SK-N-SH (cell line): Measurements from ENCODE around the gene KRT39.

Source experiments
- CHD2 ChIP-seq: fragments of 150-350 bp; IDR thresholded peaks from 2 replicates; pipeline ENCODE4 v1.6.1; 2018; ENCODE audit warnings: low read length; ENCODE audit not compliant: partially characterized antibody
- EP300 ChIP-seq, 2 experiments: IDR thresholded peaks; 2 replicates each; pipeline versions ENCODE4 v1.4.0 to v1.6.1; 2012; ENCODE audit warnings: borderline replicate concordance in 1 of 2, low read depth in 1 of 2, low read length in 1 of 2
- EZH2phosphoT487 ChIP-seq: fragments of 200-600 bp; sonication (generic); IDR thresholded peaks from 2 replicates; pipeline ENCODE4 v1.6.1; 2017; ENCODE audit warnings: low read depth, mixed run types, mild to moderate bottlenecking, antibody characterized with exemption, moderate library complexity, borderline replicate concordance
- MXI1 ChIP-seq: IDR thresholded peaks from 2 replicates; pipeline ENCODE4 v1.6.1; 2012; ENCODE audit warnings: mild to moderate bottlenecking, low read depth, low read length, improper control_type of control experiment
- POLR2AphosphoS5 ChIP-seq: IDR thresholded peaks from 2 replicates; pipeline ENCODE4 v1.6.1; 2012; ENCODE audit warnings: low read depth, low read length
- RFX5 ChIP-seq: IDR thresholded peaks from 2 replicates; pipeline ENCODE4 v1.6.1; 2012; ENCODE audit warnings: mild to moderate bottlenecking, improper control_type of control experiment, low read length
- TAF1 ChIP-seq: IDR thresholded peaks from 2 replicates; pipeline ENCODE4 v1.6.1; 2012; ENCODE audit warnings: low read depth, mild to moderate bottlenecking, low read length, moderate library complexity, borderline replicate concordance
- TCF12 ChIP-seq: IDR thresholded peaks from 2 replicates; pipeline ENCODE4 v1.4.0; 2012
- YY1 ChIP-seq: IDR thresholded peaks from 2 replicates; pipeline ENCODE4 v1.4.0; 2012; ENCODE audit warnings: low read depth, mild to moderate bottlenecking
- TF ChIP-seq, protein P1 (sequence below): fragments of 150-350 bp; IDR thresholded peaks from 2 replicates; pipeline ENCODE4 v1.6.1; 2016; ENCODE audit warnings: mild to moderate bottlenecking, low read depth, low read length
- TF ChIP-seq, protein P2 (sequence below): fragments of 200-600 bp; sonication (generic); IDR thresholded peaks from 2 replicates; pipeline ENCODE4 v1.6.1; 2017; ENCODE audit warnings: antibody characterized with exemption, mild to moderate bottlenecking, moderate library complexity
- TF ChIP-seq, protein P3 (sequence below): IDR thresholded peaks from 2 replicates; pipeline ENCODE4 v1.6.1; 2012; ENCODE audit warnings: mild to moderate bottlenecking, low read depth, low read length, moderate library complexity

DNA sequence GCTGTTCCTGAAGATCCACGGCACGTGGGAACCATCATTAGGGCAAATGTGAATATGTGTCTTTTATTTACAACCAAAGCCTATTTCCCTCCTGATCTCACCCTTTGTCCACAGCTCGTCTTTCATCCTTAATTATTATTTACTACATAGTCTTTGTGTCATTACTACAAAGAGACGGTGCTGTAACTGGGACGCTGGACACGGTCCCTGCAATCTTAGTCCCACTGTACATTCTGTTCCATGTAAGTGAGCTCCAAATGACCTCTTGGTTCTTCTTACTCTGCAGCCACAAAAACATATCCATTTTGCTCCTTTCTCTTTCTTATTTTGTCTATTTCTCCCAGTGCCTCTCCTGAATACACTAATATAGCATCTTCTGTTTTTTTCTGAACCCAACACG is 16.6 kb downstream of the KRT39 start:
- TF ChIP-seq, protein P1, sequence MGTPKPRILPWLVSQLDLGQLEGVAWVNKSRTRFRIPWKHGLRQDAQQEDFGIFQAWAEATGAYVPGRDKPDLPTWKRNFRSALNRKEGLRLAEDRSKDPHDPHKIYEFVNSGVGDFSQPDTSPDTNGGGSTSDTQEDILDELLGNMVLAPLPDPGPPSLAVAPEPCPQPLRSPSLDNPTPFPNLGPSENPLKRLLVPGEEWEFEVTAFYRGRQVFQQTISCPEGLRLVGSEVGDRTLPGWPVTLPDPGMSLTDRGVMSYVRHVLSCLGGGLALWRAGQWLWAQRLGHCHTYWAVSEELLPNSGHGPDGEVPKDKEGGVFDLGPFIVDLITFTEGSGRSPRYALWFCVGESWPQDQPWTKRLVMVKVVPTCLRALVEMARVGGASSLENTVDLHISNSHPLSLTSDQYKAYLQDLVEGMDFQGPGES = no peak
- TF ChIP-seq EP300 (IDR thresholded peaks at IDR 0.05; ENCODE audit: borderline replicate concordance in 1 of 2, low read depth in 1 of 2, low read length in 1 of 2) (no peak), POLR2AphosphoS5 (no peak), CHD2 (no peak), TCF12 (no peak), EZH2phosphoT487 (no peak), RFX5 (no peak), YY1 (no peak), TAF1 (no peak), MXI1 (no peak)
- TF ChIP-seq, protein P2, sequence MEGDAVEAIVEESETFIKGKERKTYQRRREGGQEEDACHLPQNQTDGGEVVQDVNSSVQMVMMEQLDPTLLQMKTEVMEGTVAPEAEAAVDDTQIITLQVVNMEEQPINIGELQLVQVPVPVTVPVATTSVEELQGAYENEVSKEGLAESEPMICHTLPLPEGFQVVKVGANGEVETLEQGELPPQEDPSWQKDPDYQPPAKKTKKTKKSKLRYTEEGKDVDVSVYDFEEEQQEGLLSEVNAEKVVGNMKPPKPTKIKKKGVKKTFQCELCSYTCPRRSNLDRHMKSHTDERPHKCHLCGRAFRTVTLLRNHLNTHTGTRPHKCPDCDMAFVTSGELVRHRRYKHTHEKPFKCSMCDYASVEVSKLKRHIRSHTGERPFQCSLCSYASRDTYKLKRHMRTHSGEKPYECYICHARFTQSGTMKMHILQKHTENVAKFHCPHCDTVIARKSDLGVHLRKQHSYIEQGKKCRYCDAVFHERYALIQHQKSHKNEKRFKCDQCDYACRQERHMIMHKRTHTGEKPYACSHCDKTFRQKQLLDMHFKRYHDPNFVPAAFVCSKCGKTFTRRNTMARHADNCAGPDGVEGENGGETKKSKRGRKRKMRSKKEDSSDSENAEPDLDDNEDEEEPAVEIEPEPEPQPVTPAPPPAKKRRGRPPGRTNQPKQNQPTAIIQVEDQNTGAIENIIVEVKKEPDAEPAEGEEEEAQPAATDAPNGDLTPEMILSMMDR = no peak
- TF ChIP-seq, protein P3, sequence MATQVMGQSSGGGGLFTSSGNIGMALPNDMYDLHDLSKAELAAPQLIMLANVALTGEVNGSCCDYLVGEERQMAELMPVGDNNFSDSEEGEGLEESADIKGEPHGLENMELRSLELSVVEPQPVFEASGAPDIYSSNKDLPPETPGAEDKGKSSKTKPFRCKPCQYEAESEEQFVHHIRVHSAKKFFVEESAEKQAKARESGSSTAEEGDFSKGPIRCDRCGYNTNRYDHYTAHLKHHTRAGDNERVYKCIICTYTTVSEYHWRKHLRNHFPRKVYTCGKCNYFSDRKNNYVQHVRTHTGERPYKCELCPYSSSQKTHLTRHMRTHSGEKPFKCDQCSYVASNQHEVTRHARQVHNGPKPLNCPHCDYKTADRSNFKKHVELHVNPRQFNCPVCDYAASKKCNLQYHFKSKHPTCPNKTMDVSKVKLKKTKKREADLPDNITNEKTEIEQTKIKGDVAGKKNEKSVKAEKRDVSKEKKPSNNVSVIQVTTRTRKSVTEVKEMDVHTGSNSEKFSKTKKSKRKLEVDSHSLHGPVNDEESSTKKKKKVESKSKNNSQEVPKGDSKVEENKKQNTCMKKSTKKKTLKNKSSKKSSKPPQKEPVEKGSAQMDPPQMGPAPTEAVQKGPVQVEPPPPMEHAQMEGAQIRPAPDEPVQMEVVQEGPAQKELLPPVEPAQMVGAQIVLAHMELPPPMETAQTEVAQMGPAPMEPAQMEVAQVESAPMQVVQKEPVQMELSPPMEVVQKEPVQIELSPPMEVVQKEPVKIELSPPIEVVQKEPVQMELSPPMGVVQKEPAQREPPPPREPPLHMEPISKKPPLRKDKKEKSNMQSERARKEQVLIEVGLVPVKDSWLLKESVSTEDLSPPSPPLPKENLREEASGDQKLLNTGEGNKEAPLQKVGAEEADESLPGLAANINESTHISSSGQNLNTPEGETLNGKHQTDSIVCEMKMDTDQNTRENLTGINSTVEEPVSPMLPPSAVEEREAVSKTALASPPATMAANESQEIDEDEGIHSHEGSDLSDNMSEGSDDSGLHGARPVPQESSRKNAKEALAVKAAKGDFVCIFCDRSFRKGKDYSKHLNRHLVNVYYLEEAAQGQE = no peak
